A549 (cell line): ENCODE measurements around the gene NSUN6. TPM values are rescaled to one million over a fixed set of nuclear protein-coding genes. Genes with fewer than 3 reads are reported as not detected.

Experiments used
- ATAC-seq, 2 experiments: fragments of 200-7000 bp in 1 of 2; fragments of >200 bp in 1 of 2; cut with Nextera tagmentation in 1 of 2; cut with Tn5 transposase in 1 of 2; 3 replicates each; pipeline versions ENCODE4 v1.8.0 to v1.9.1; 2018 to 2020; ENCODE audit warnings: mild to moderate bottlenecking in 1 of 2, moderate library complexity in 1 of 2
- CTCF ChIA-PET: fragments of 300-600 bp; sonication (Branson Sonifier 250); formaldehyde crosslinking; extraction: SDS; loops from one replicate; lab custom pipeline; 2021; ENCODE audit warnings: antibody characterized with exemption, inconsistent platforms; lab: Yijun Ruan, JAX
- POLR2A ChIA-PET: fragments of 350-600 bp; formaldehyde crosslinking; extraction: SDS; loops from one replicate; lab custom pipeline; 2021; ENCODE audit warnings: antibody characterized with exemption, inconsistent platforms; lab: Yijun Ruan, JAX
- DNase-seq, 2 experiments: peaks; one replicate each; pipeline versions ENCODE4 v3.0.0 to v3.0.0-alpha.2; 2011 to 2016; ENCODE audit warnings: low read depth in 1 of 2, low spot score in 1 of 2
- FAIRE-seq: peaks from 2 replicates; lab custom pipeline; 2011; peaks lifted over from hg19 to GRCh38; lab: Jason Lieb, UNC
- H3K27ac ChIP-seq, 2 experiments: fragments of >200 bp; sonication (Bioruptor Twin); formaldehyde crosslinking; 3 replicates each; pipeline ENCODE4 v1.5.1; 2016 to 2017
- H3K4me1 ChIP-seq: fragments of >200 bp; sonication (Bioruptor Twin); formaldehyde crosslinking; 3 replicates; pipeline ENCODE4 v1.6.1; 2016
- H3K4me2 ChIP-seq: fragments of >200 bp; sonication (Bioruptor Twin); formaldehyde crosslinking; 3 replicates; pipeline ENCODE4 v1.6.1; 2016
- H3K4me3 ChIP-seq: fragments of >200 bp; sonication (Bioruptor Twin); formaldehyde crosslinking; 3 replicates; pipeline ENCODE4 v1.5.1; 2016
- H3K9me3 ChIP-seq: fragments of >200 bp; sonication (Bioruptor Twin); formaldehyde crosslinking; 3 replicates; pipeline ENCODE4 v1.6.1; 2016
- ATOH8 ChIP-seq: fragments of 250-450 bp; sonication (Bioruptor Pico); IDR thresholded peaks from 2 replicates; pipeline ENCODE4 v1.5.0; 2020; ENCODE audit warnings: low read depth, mild to moderate bottlenecking, moderate library complexity
- BHLHE40 ChIP-seq: IDR thresholded peaks from 2 replicates; pipeline ENCODE4 v1.6.1; 2012; ENCODE audit warnings: low read depth, low read length, inconsistent platforms
- CHD2 ChIP-seq: fragments of 150-350 bp; IDR thresholded peaks from 2 replicates; pipeline ENCODE4 v1.6.1; 2014; ENCODE audit warnings: low read length; ENCODE audit not compliant: partially characterized antibody
- CTCF ChIP-seq: fragments of >200 bp; sonication (Bioruptor Twin); formaldehyde crosslinking; IDR thresholded peaks from 3 replicates; pipeline ENCODE4 v1.5.1; 2016
- E2F6 ChIP-seq: IDR thresholded peaks from 2 replicates; pipeline ENCODE4 v1.6.1; 2012; ENCODE audit warnings: low read depth, borderline replicate concordance
- ELK1 ChIP-seq: fragments of 150-350 bp; IDR thresholded peaks from 2 replicates; pipeline ENCODE4 v1.6.1; 2014; ENCODE audit warnings: low read depth, mild to moderate bottlenecking, low read length
- FOSL2 ChIP-seq, 2 experiments: fragments of 450-650 bp in 1 of 2; fragments of >200 bp in 1 of 2; sonication (Bioruptor Twin) in 1 of 2; formaldehyde crosslinking; IDR thresholded peaks; 2 replicates each; pipeline versions ENCODE4 v1.5.0 to v1.6.1; 2016 to 2020; ENCODE audit warnings: mild to moderate bottlenecking in 1 of 2, moderate library complexity in 1 of 2
- FOXS1 ChIP-seq: fragments of 250-450 bp; sonication (Bioruptor Pico); IDR thresholded peaks from 2 replicates; pipeline ENCODE4 v1.5.0; 2020; ENCODE audit warnings: mild to moderate bottlenecking, moderate library complexity
- HMGXB4 ChIP-seq: fragments of 250-450 bp; sonication (Bioruptor Pico); IDR thresholded peaks from 2 replicates; pipeline ENCODE4 v1.5.0; 2021; ENCODE audit warnings: mild to moderate bottlenecking, moderate library complexity, borderline replicate concordance
- HOXA7 ChIP-seq: fragments of 250-450 bp; sonication (Bioruptor Pico); IDR thresholded peaks from 2 replicates; pipeline ENCODE4 v1.5.0; 2020; ENCODE audit warnings: mild to moderate bottlenecking, moderate library complexity
- HOXB13 ChIP-seq: fragments of 250-450 bp; sonication (Bioruptor Pico); IDR thresholded peaks from 2 replicates; pipeline ENCODE4 v1.5.0; 2020; ENCODE audit warnings: low read depth, mild to moderate bottlenecking, moderate library complexity
- KDM1A ChIP-seq: fragments of 200-600 bp; sonication (generic); IDR thresholded peaks from 2 replicates; pipeline ENCODE4 v1.6.1; 2016; ENCODE audit warnings: low read depth, mild to moderate bottlenecking
- KDM5A ChIP-seq: fragments of 200-600 bp; sonication (generic); IDR thresholded peaks from 2 replicates; pipeline ENCODE4 v1.6.1; 2016; ENCODE audit warnings: antibody characterized with exemption, mild to moderate bottlenecking
- MAX ChIP-seq: IDR thresholded peaks from 2 replicates; pipeline ENCODE4 v1.6.1; 2012
- PBX3 ChIP-seq: IDR thresholded peaks from 2 replicates; pipeline ENCODE4 v1.6.1; 2012
- RAD21 ChIP-seq, 2 experiments: fragments of >200 bp in 1 of 2; sonication (Bioruptor Twin) in 1 of 2; formaldehyde crosslinking in 1 of 2; IDR thresholded peaks in 1 of 2; conservative IDR thresholded peaks in 1 of 2; 2 replicates in 1 of 2; 3 replicates in 1 of 2; pipeline ENCODE4 v1.6.1; 2012 to 2018; ENCODE audit warnings: inconsistent platforms in 1 of 2
- RFX5 ChIP-seq: fragments of 450-650 bp; IDR thresholded peaks from 2 replicates; pipeline ENCODE4 v1.7.1; 2014; ENCODE audit warnings: antibody characterized with exemption, mild to moderate bottlenecking, moderate library complexity
- SMC3 ChIP-seq: fragments of >200 bp; sonication (Bioruptor Twin); formaldehyde crosslinking; IDR thresholded peaks from 3 replicates; pipeline ENCODE4 v1.6.1; 2018; ENCODE audit warnings: inconsistent platforms
- USF2 ChIP-seq: fragments of 450-650 bp; IDR thresholded peaks from 2 replicates; pipeline ENCODE4 v1.6.1; 2014; ENCODE audit warnings: antibody characterized with exemption
- ZC3H11A ChIP-seq: fragments of 450-650 bp; IDR thresholded peaks from 2 replicates; pipeline ENCODE4 v1.6.1; 2014; ENCODE audit warnings: antibody characterized with exemption, mild to moderate bottlenecking
- ZFP36 ChIP-seq: fragments of 450-650 bp; IDR thresholded peaks from 2 replicates; pipeline ENCODE4 v1.6.1; 2014; ENCODE audit warnings: borderline replicate concordance; ENCODE audit not compliant: partially characterized antibody
- ZSCAN20 ChIP-seq: fragments of 250-450 bp; sonication (Bioruptor Pico); IDR thresholded peaks from 2 replicates; pipeline ENCODE4 v1.8.0; 2022; ENCODE audit warnings: mild to moderate bottlenecking, moderate library complexity
- WGBS: methylation state at CpG from one replicate; pipeline ENCODE4 v1.1.6; 2017; ENCODE audit errors: missing lambda C conversion rate; 5-methylcytosine and 5-hydroxymethylcytosine counted together
- polyA plus RNA-seq, 4 experiments: library from polyadenylated mRNA; depleted of rRNA in 3 of 4; stranded (reverse); fragments of >200 nt; fragmentation: RNase III in 1 of 4; extraction: RNeasy Plus Mini Kit Qiagen cat#74134 plus additional on column Dnase treatment in 1 of 4; gene quantifications; 2 replicates in 3 of 4; 3 replicates in 1 of 4; pipeline ENCODE4 v1.2.3, GENCODE V29; 2011 to 2017

NSUN6 gene
- polyA plus RNA-seq, 2 of the 4 experiments (the other 2 are of a cell fraction), result 6.5 to 14.7 TPM

GRCh38 chr10:18699849-18700840 is 48.8 kb upstream of the NSUN6 start (continued):
- TF ChIP-seq PBX3, result no peak
- TF ChIP-seq KDM1A, result no peak
- no peak for TF ChIP-seq USF2
- TF ChIP-seq, all 56 proteins: peak for 0

GRCh38 chr10:18690541-18690940 is 39.2 kb upstream of the NSUN6 start:
- no peak overlapping the region for H3K4me2 ChIP-seq
- CTCF ChIA-PET, result no interaction called here
- no peak for ATAC-seq
- TF ChIP-seq FOXS1 (CRISPR knock-in tag) (no peak), ZSCAN20 (CRISPR knock-in tag) (no peak), HMGXB4 (no peak), RAD21 (conservative IDR thresholded peaks at IDR 0.05 in 1 of 2, IDR thresholded peaks at IDR 0.05 in 1 of 2) (no peak), MAX (no peak), ZFP36 (no peak), CTCF (no peak), SMC3 (no peak), E2F6 (no peak), ATOH8 (no peak), KDM5A (no peak), RFX5 (no peak), CHD2 (no peak), HOXB13 (CRISPR knock-in tag) (no peak), BHLHE40 (no peak), ZC3H11A (no peak), ELK1 (no peak), FOSL2 (IDR thresholded peaks at IDR 0.05) (no peak), FOSL2 (CRISPR knock-in tag; IDR thresholded peaks at IDR 0.05) (no peak), HOXA7 (CRISPR knock-in tag) (no peak)
- TF ChIP-seq, all 56 proteins: peak for 0
- Histone ChIP-seq H3K4me1 (no peaks in the 10 kb centered on the region), H3K9me3 (no peaks in the 10 kb centered on the region), H3K4me3 (no peak overlapping the region), H3K27ac (no peak overlapping the region)
- POLR2A ChIA-PET, result no interaction called here
- FAIRE-seq (no peak), DNase-seq (no peak)
- 75% methylated on average over 6 of the region's 6 CpGs for WGBS
